Activated T-helper 1 cell treated with anti-CD3 and anti-CD28 coated beads, Interleukin-12 subunit alpha, Interleukin-12 subunit beta, Interleukin-2, Interleukin-4 antibody, amounts not matched to agents 30 ng/mL and 10 ng/mL and 1 ng/mL, durations not matched to agents 14 hours and 24 hours and 36 hours (primary cell): ENCODE measurements around the gene LYAR. TPM values are rescaled to one million over a fixed set of nuclear protein-coding genes. Genes with fewer than 3 reads are reported as not detected.

Experiments
- DNase-seq: peaks from one replicate; pipeline ENCODE4 v3.0.0; 2021; ENCODE audit warnings: low spot score
- H3K27ac Mint-ChIP-seq: one replicate; pipeline ENCODE4 v1.8.0; 2021; ENCODE audit warnings: mild to moderate bottlenecking, mixed read lengths
- H3K27me3 Mint-ChIP-seq: one replicate; pipeline ENCODE4 v1.8.0; 2022; ENCODE audit warnings: mild to moderate bottlenecking, moderate library complexity, mixed read lengths; ENCODE audit not compliant: insufficient read depth
- H3K36me3 Mint-ChIP-seq: one replicate; pipeline ENCODE4 v1.8.0; 2021; ENCODE audit warnings: low read depth, mixed read lengths
- H3K4me1 Mint-ChIP-seq: one replicate; pipeline ENCODE4 v1.8.0; 2021; ENCODE audit warnings: low read depth, mixed read lengths
- H3K4me3 Mint-ChIP-seq: one replicate; pipeline ENCODE4 v1.8.0; 2021; ENCODE audit warnings: mild to moderate bottlenecking, moderate library complexity, mixed read lengths
- H3K9me3 Mint-ChIP-seq: one replicate; pipeline ENCODE4 v1.8.0; 2021; ENCODE audit warnings: mixed read lengths
- intact Hi-C: fragments of 100-400 bp; cut with micrococcal nuclease; formaldehyde crosslinking; loops from one replicate; pipeline ENCODE4 v1.15.1; 2024
- total RNA-seq: library from RNA; stranded (reverse); gene quantifications from 2 replicates; pipeline ENCODE4 v1.2.3, GENCODE V29; 2022

The LYAR gene
- total RNA-seq, 1 donor from 2014 or later = 86.8 TPM

GRCh38 chr4:4326166-4326565 is 36.2 kb upstream of the LYAR start:
- intact Hi-C loops = no loop called here

GRCh38 chr4:4325321-4325720 is 35.4 kb upstream of the LYAR start:
- Mint-ChIP-seq H3K27me3 (no peaks in the 10 kb centered on the region), H3K4me1 (no peaks in the 10 kb centered on the region), H3K4me3 (no peak overlapping the region), H3K36me3 (peaks cover 8% of the 10 kb centered on the region), H3K9me3 (no peaks in the 10 kb centered on the region), H3K27ac (no peak overlapping the region)
- intact Hi-C loops = no loop called here
- DNase-seq = no peak

More at GRCh38 chr4:4326166-4326565, 36.2 kb upstream of the LYAR start:
- DNase-seq = no peak
- Mint-ChIP-seq H3K9me3 (no peaks in the 10 kb centered on the region), H3K4me3 (no peak overlapping the region), H3K4me1 (no peaks in the 10 kb centered on the region), H3K27ac (no peak overlapping the region), H3K27me3 (no peaks in the 10 kb centered on the region), H3K36me3 (peaks cover 8% of the 10 kb centered on the region)

GRCh38 chr4:4323705-4324534 is 34.0 kb upstream of the LYAR start:
- Mint-ChIP-seq H3K4me3 (no peak overlapping the region), H3K27me3 (no peaks in the 10 kb centered on the region), H3K4me1 (no peaks in the 10 kb centered on the region), H3K36me3 (peaks cover 8% of the 10 kb centered on the region), H3K9me3 (no peaks in the 10 kb centered on the region), H3K27ac (no peak overlapping the region)
- no peak for DNase-seq
- intact Hi-C loops = no loop called here

GRCh38 chr4:4321951-4322688 is 32.2 kb upstream of the LYAR start:
- no peak overlapping the region for H3K4me3 Mint-ChIP-seq
- no peaks in the 10 kb centered on the region for H3K27me3 Mint-ChIP-seq
- H3K9me3 Mint-ChIP-seq = no peaks in the 10 kb centered on the region
- no peak for DNase-seq
- H3K4me1 Mint-ChIP-seq = no peaks in the 10 kb centered on the region
- H3K36me3 Mint-ChIP-seq = peaks cover 8% of the 10 kb centered on the region
- H3K27ac Mint-ChIP-seq = no peak overlapping the region
- intact Hi-C loops = no loop called here

- H3K4me1 Mint-ChIP-seq = no peaks in the 10 kb centered on the region
- H3K9me3 Mint-ChIP-seq = no peaks in the 10 kb centered on the region
- H3K4me3 Mint-ChIP-seq = no peak overlapping the region
- no peak for DNase-seq
- no peak overlapping the region for H3K27ac Mint-ChIP-seq
- intact Hi-C loops = no loop called here
- no peaks in the 10 kb centered on the region for H3K27me3 Mint-ChIP-seq
- peaks cover 8% of the 10 kb centered on the region for H3K36me3 Mint-ChIP-seq
Observed at GRCh38 chr4:4320951-4321714, 31.2 kb upstream of the LYAR start.

GRCh38 chr4:4320528-4320927 is 30.6 kb upstream of the LYAR start:
- intact Hi-C loops = no loop called here
- Mint-ChIP-seq H3K9me3 (no peaks in the 10 kb centered on the region), H3K27me3 (no peaks in the 10 kb centered on the region), H3K4me1 (no peaks in the 10 kb centered on the region), H3K27ac (no peak overlapping the region), H3K36me3 (peaks cover 11% of the 10 kb centered on the region), H3K4me3 (no peak overlapping the region)
- DNase-seq = no peak

GRCh38 chr4:4317496-4318232 is 27.7 kb upstream of the LYAR start:
- DNase-seq = no peak
- Mint-ChIP-seq H3K4me3 (no peak overlapping the region), H3K9me3 (no peaks in the 10 kb centered on the region), H3K4me1 (no peaks in the 10 kb centered on the region), H3K36me3 (peaks cover 12% of the 10 kb centered on the region), H3K27ac (no peak overlapping the region), H3K27me3 (no peaks in the 10 kb centered on the region)
- intact Hi-C loops = no loop called here

GRCh38 chr4:4316150-4316495 is 26.2 kb upstream of the LYAR start:
- intact Hi-C loops = no loop called here
- Mint-ChIP-seq H3K27me3 (no peaks in the 10 kb centered on the region), H3K9me3 (no peaks in the 10 kb centered on the region), H3K4me3 (no peak overlapping the region), H3K27ac (no peak overlapping the region), H3K36me3 (peaks cover 5% of the 10 kb centered on the region), H3K4me1 (no peaks in the 10 kb centered on the region)
- DNase-seq = no peak

- no peak overlapping the region for H3K27ac Mint-ChIP-seq
- H3K36me3 Mint-ChIP-seq = peaks cover 5% of the 10 kb centered on the region
- intact Hi-C loops = no loop called here
Observed at GRCh38 chr4:4315461-4316149, 25.7 kb upstream of the LYAR start.

GRCh38 chr4:4311193-4311592 is 21.2 kb upstream of the LYAR start:
- H3K27ac Mint-ChIP-seq = no peak overlapping the region
- peaks cover 7% of the 10 kb centered on the region for H3K36me3 Mint-ChIP-seq

More at GRCh38 chr4:4315461-4316149, 25.7 kb upstream of the LYAR start:
- Mint-ChIP-seq H3K4me3 (no peak overlapping the region), H3K4me1 (no peaks in the 10 kb centered on the region), H3K27me3 (no peaks in the 10 kb centered on the region), H3K9me3 (no peaks in the 10 kb centered on the region)
- DNase-seq = no peak

GRCh38 chr4:4308800-4309441 is 19.0 kb upstream of the LYAR start:
- Mint-ChIP-seq H3K36me3 (peaks cover 7% of the 10 kb centered on the region), H3K4me1 (no peaks in the 10 kb centered on the region), H3K9me3 (no peaks in the 10 kb centered on the region), H3K4me3 (no peak overlapping the region), H3K27me3 (no peaks in the 10 kb centered on the region), H3K27ac (no peak overlapping the region)
- no peak for DNase-seq
- intact Hi-C loops = no loop called here

More at GRCh38 chr4:4311193-4311592, 21.2 kb upstream of the LYAR start:
- no peak for DNase-seq
- no peaks in the 10 kb centered on the region for H3K9me3 Mint-ChIP-seq
- intact Hi-C loops = no loop called here
- H3K4me1 Mint-ChIP-seq = no peaks in the 10 kb centered on the region
- H3K4me3 Mint-ChIP-seq = no peak overlapping the region
- H3K27me3 Mint-ChIP-seq = no peaks in the 10 kb centered on the region

GRCh38 chr4:4306920-4307319 is 17.0 kb upstream of the LYAR start:
- intact Hi-C loops = no loop called here
- DNase-seq = no peak
- peaks cover 16% of the 10 kb centered on the region for H3K36me3 Mint-ChIP-seq
- no peaks in the 10 kb centered on the region for H3K27me3 Mint-ChIP-seq
- H3K9me3 Mint-ChIP-seq = no peaks in the 10 kb centered on the region
- no peak overlapping the region for H3K4me3 Mint-ChIP-seq
- no peak overlapping the region for H3K27ac Mint-ChIP-seq
- H3K4me1 Mint-ChIP-seq = no peaks in the 10 kb centered on the region
